HFFc6 (cell line): ENCODE data around the gene IGFALS. TPM values are rescaled to one million over a fixed set of nuclear protein-coding genes. Genes with fewer than 3 reads are reported as not detected.

Experiments
- DNase-seq: peaks from one replicate; pipeline ENCODE4 v3.0.0-alpha.2; 2018
- H3K27ac Mint-ChIP-seq: 2 replicates; pipeline ENCODE4 v1.8.0; 2020; ENCODE audit warnings: mild to moderate bottlenecking, mixed read lengths
- H3K27me3 Mint-ChIP-seq: 2 replicates; pipeline ENCODE4 v1.8.0; 2021; ENCODE audit warnings: mild to moderate bottlenecking, moderate library complexity, mixed read lengths; ENCODE audit not compliant: insufficient read depth
- H3K36me3 Mint-ChIP-seq: 2 replicates; pipeline ENCODE4 v1.8.0; 2021; ENCODE audit warnings: low read depth, mixed read lengths
- H3K4me1 Mint-ChIP-seq: 2 replicates; pipeline ENCODE4 v1.8.0; 2020; ENCODE audit warnings: low read depth, mixed read lengths
- H3K4me3 Mint-ChIP-seq: 2 replicates; pipeline ENCODE4 v1.8.0; 2020; ENCODE audit warnings: mild to moderate bottlenecking, moderate library complexity, mixed read lengths
- H3K9me3 Mint-ChIP-seq: 2 replicates; pipeline ENCODE4 v1.8.0; 2020; ENCODE audit warnings: mild to moderate bottlenecking, mixed read lengths
- CTCF ChIP-seq: fragments of 200-600 bp; sonication (generic); IDR thresholded peaks from 2 replicates; pipeline ENCODE4 v1.5.0; 2021; ENCODE audit warnings: antibody characterized with exemption, mild to moderate bottlenecking
- total RNA-seq, 6 experiments: library from RNA; stranded (reverse); fragmentation: NEBNext Ultra II Directional; extraction: Animal tissue kit (Norgen Biotek cat#: 25700); gene quantifications; 2 replicates in 1 of 6; 3 replicates in 5 of 6; pipeline ENCODE4 v1.2.3, GENCODE V29; 2021

Gene IGFALS
- total RNA-seq, 6 experiments from 2014 or later = not detected

GRCh38 chr16:1747934-1748333 lies 45.6 kb downstream of the IGFALS start:
- Mint-ChIP-seq H3K27me3 (peaks cover 2% of the 10 kb centered on the region), H3K4me3 (no peak overlapping the region), H3K4me1 (peaks cover 28% of the 10 kb centered on the region), H3K36me3 (peaks cover 5% of the 10 kb centered on the region), H3K9me3 (no peaks in the 10 kb centered on the region), H3K27ac (no peak overlapping the region)
- TF ChIP-seq CTCF = no peak
- no peak for DNase-seq

GRCh38 chr16:1746693-1747195 lies 46.8 kb downstream of the IGFALS start:
- Mint-ChIP-seq H3K4me1 (peaks cover 28% of the 10 kb centered on the region), H3K9me3 (no peaks in the 10 kb centered on the region), H3K36me3 (peaks cover 5% of the 10 kb centered on the region), H3K27ac (peak overlapping the region; percentile 96; the same call in 1 of the 2 replicates), H3K27me3 (peaks cover 2% of the 10 kb centered on the region; the same call in 1 of the 2 replicates), H3K4me3 (no peak overlapping the region)
- no peak for TF ChIP-seq CTCF
- DNase-seq = no peak

- DNase-seq = peak; percentile 77
- Mint-ChIP-seq H3K9me3 (no peaks in the 10 kb centered on the region), H3K4me1 (peaks cover 28% of the 10 kb centered on the region), H3K36me3 (peaks cover 5% of the 10 kb centered on the region), H3K27me3 (peaks cover 2% of the 10 kb centered on the region; the same call in 1 of the 2 replicates), H3K27ac (peak overlapping the region; percentile 96), H3K4me3 (peak overlapping the region; percentile 82)
- TF ChIP-seq CTCF = no peak
These were observed 47.4 kb downstream of the IGFALS start for GRCh38 chr16:1745900-1746692.

- H3K4me3 Mint-ChIP-seq = peak overlapping the region; percentile 82
- peak; percentile 32 for TF ChIP-seq CTCF
- peaks cover 2% of the 10 kb centered on the region; the same call in 1 of the 2 replicates for H3K27me3 Mint-ChIP-seq
- H3K36me3 Mint-ChIP-seq = peaks cover 5% of the 10 kb centered on the region
- peak overlapping the region; percentile 96 for H3K27ac Mint-ChIP-seq
- H3K4me1 Mint-ChIP-seq = peaks cover 28% of the 10 kb centered on the region
- peak; percentile 93 for DNase-seq
- no peaks in the 10 kb centered on the region for H3K9me3 Mint-ChIP-seq
These were observed 48.2 kb downstream of the IGFALS start for GRCh38 chr16:1745181-1745899.

GRCh38 chr16:1744338-1744840 lies 49.1 kb downstream of the IGFALS start:
- no peak overlapping the region for H3K4me3 Mint-ChIP-seq
- TF ChIP-seq CTCF = no peak
- no peaks in the 10 kb centered on the region for H3K9me3 Mint-ChIP-seq
- H3K4me1 Mint-ChIP-seq = peaks cover 22% of the 10 kb centered on the region
- no peak overlapping the region for H3K27ac Mint-ChIP-seq
- no peak for DNase-seq
- peaks cover 5% of the 10 kb centered on the region for H3K36me3 Mint-ChIP-seq
- peaks cover 2% of the 10 kb centered on the region; the same call in 1 of the 2 replicates for H3K27me3 Mint-ChIP-seq
